ENCODE measurements around the gene RPS14.
A peak's percentile ranks its signal among the peaks of the same experiment; 100 is the strongest.

Gene RPS14

DNA sequence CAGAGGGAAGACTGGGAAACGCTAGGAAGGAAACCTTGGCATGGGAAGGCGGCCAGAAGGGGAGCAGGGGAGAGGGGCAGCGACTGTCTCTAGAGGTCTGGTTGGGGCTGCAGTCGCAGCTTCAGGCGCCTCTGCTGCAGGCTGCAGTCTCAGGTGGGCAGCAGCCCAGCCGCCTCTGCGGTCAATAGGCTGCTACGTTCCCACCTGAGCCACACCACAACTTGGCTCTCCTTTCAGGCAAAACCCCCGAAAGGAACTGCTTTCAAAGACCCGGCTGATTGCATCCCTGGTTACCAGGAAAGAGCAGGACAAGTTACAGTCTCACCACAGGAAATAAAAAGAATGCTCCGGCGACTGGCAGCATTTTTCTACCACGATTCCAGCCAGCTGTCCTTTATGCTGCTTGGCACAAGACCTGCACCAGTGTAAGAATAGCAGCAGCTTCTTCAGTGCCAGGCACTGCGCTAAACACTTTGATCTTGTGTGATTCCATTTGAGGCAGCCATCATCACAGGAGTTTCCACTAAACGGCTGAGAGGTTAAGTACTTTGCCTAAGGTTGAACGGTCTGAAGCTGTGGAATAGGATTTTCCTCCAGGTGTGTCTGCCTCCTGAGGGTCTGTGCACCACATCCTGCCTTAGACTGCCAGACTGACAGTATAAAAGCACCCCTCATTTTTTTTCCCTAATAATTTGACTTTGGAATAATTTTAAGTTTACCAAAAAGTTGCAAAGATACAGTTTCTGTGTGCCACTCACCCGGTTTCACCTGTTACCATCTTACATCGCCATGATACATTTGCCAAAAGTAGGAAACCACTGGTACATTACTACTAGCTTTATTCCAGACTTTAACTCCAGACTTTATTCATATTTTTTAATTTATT is 7.5 kb downstream of the RPS14 start:
- TF ChIP-seq, protein P1, sequence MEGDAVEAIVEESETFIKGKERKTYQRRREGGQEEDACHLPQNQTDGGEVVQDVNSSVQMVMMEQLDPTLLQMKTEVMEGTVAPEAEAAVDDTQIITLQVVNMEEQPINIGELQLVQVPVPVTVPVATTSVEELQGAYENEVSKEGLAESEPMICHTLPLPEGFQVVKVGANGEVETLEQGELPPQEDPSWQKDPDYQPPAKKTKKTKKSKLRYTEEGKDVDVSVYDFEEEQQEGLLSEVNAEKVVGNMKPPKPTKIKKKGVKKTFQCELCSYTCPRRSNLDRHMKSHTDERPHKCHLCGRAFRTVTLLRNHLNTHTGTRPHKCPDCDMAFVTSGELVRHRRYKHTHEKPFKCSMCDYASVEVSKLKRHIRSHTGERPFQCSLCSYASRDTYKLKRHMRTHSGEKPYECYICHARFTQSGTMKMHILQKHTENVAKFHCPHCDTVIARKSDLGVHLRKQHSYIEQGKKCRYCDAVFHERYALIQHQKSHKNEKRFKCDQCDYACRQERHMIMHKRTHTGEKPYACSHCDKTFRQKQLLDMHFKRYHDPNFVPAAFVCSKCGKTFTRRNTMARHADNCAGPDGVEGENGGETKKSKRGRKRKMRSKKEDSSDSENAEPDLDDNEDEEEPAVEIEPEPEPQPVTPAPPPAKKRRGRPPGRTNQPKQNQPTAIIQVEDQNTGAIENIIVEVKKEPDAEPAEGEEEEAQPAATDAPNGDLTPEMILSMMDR (IDR thresholded peaks at IDR 0.05; ENCODE audit: extremely low read depth, insufficient read depth, missing control alignments), result no peak
- in situ Hi-C loops (cut with MboI; ENCODE audit: low pct_unique_long_range_greater_than_20kb, low sequenced_read_pairs, unreplicated experiment), result no loop called here
- DNase-seq (ENCODE audit: low spot score), result no peak

DNA sequence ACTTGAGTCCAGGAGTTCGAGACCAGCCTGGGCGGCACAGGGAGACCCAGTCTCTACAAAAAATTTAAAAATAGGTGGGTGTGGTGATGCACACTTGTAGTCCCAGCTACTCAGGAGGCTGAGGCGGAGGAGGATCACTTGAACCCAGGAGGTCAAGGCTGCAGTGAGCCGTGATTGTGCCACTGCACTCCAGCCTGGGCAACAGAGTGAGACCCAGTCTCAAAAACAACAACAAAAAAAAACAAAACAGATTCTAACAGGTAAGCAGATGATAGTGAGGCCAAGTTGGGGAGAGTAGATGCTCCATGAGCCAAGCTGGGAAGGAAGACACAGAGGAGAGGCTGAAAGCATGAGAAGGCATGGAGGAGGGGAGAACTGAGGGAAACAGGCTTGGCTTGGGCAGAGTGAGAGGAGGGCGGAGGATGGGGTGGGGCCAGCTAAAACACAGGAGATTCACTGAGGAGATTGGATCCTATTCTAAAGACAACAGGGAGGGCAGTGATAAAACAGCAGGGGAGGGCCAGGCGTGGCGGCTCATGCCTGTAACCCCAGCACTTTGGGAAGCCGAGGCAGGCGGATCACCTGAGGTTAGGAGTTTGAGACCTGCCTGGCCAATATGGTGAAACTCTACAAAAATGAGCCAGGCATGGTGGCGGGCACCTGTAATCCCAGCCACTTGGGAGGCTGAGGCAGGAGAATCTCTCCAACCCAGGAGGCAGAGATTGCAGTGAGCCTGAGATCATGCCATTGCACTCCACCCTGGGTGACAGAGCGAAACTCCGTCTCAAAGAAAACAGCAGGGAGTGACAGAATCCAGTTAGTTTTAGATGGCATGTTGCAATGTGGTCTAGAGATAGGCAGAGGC is 8.4 kb downstream of the RPS14 start:
- DNase-seq (ENCODE audit: low spot score), result no peak
- in situ Hi-C loops (cut with MboI; ENCODE audit: low pct_unique_long_range_greater_than_20kb, low sequenced_read_pairs, unreplicated experiment), result no loop called here
- TF ChIP-seq, protein P1 (IDR thresholded peaks at IDR 0.05; ENCODE audit: extremely low read depth, insufficient read depth, missing control alignments), result no peak

DNA sequence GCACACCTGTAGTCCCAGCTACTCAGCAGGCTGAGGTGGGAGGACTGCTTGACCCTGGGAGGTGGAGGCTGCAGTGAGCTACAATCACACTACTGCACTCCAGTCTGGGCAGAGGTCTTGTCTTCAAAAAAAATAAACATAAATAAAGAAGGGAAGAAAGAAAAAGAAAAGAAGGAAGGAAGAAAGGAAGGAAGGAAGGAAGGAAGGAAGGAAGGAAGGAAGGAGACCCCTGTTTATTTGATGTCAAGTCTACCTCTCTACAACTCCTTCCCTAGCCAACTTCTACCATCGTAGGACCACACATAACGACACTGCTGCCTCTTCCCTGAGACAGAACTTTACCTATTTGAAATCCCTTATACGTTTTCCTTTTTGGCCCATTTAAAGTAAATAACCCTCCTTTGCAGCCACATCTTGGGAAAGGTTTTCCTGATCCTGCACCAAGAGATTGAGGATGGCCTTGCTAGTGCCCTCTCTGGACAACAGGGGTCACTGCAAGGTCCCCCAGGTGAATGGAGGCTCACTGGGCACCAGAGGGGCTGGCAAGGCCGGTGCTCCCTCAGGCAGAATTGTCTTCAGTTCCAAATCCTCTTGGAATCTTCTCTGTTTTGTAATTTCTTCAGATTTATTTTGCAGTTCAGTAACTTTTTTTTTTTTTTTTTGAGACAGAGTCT is 10.5 kb downstream of the RPS14 start:
- TF ChIP-seq, protein P1 (IDR thresholded peaks at IDR 0.05; ENCODE audit: extremely low read depth, insufficient read depth, missing control alignments), result peak; percentile 57
- DNase-seq (ENCODE audit: low spot score), result no peak

DNA sequence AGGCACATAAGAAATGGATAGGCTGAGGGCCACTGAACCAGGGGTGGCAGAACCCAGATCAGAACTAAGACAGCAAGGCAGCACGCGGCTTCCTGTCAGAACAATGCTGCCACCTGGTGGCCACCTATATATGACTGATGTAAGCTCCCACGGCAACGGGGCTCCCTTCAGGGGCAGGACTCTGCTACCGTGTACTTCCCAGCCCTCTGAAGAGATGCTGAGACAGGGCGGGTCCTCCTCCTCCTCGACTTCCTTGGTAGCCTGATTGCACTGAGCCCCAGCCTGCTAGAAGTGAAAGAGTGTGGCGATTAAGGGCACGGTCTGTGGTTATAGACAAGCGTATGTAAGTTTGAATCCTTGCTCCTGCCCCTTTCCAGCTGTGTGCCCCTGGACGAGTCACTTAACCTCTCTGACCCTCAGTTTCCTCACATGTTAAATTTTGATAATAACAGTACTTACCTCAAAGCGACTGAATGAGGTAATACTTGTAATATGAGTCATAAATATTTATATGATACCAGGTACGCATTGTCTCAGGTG is 13.3 kb downstream of the RPS14 start:
- TF ChIP-seq, protein P1 (IDR thresholded peaks at IDR 0.05; ENCODE audit: extremely low read depth, insufficient read depth, missing control alignments), result peak; percentile 83
- in situ Hi-C loops (cut with MboI; ENCODE audit: low pct_unique_long_range_greater_than_20kb, low sequenced_read_pairs, unreplicated experiment), result no loop called here
- DNase-seq (ENCODE audit: low spot score), result peak; percentile 89

More for the DNA sequence above, 10.5 kb downstream of the RPS14 start:
- in situ Hi-C loops (cut with MboI; ENCODE audit: low pct_unique_long_range_greater_than_20kb, low sequenced_read_pairs, unreplicated experiment), result no loop called here

DNA sequence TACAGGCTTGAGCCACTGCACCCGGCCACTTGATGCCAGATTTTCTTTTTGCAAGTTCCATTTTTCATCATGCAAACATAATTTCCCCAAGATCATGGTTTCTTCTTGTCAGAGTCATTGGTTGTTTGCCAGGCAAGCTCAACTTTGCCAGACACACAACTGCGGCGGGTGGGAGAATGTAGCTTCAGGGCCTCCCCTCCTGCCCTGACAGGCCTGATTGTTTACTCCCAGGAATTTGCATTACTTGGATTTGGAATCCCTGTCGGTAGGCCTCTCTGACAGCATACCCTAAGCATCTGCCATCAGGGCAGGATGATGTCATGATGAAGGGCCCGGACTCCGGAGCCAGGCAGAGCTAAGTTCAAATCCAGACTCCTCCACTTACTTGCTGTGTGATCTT is 15.1 kb downstream of the RPS14 start:
- TF ChIP-seq, protein P1 (IDR thresholded peaks at IDR 0.05; ENCODE audit: extremely low read depth, insufficient read depth, missing control alignments), result no peak
- in situ Hi-C loops (cut with MboI; ENCODE audit: low pct_unique_long_range_greater_than_20kb, low sequenced_read_pairs, unreplicated experiment), result no loop called here
- no peak for DNase-seq (ENCODE audit: low spot score)

DNA sequence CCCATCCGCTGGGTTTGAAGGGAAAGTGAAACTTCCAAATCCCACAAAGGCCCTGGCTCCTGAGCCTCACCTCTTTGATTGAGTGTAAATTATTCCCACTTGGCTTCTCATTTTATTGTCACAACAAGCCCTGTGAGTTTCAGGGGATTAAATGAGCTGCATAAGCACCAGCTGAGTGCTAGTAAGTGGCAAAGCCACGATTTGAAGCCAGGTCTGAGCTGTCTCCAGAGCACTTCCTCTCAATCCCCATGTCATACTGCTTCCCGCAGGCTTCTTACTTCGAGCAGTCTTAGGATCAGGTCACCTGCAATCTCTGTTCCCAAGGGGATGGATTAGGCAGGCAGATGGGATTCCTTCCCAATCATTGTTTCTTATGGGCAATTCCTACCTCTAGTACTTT is 18.0 kb downstream of the RPS14 start:
- in situ Hi-C loops (cut with MboI; ENCODE audit: low pct_unique_long_range_greater_than_20kb, low sequenced_read_pairs, unreplicated experiment), result no loop called here
- DNase-seq (ENCODE audit: low spot score), result no peak
- TF ChIP-seq, protein P1 (IDR thresholded peaks at IDR 0.05; ENCODE audit: extremely low read depth, insufficient read depth, missing control alignments), result no peak

Measured in GM13977 (cell line).